ENCODE results near the gene GPR162. TPM values are rescaled to one million over a fixed set of nuclear protein-coding genes. Genes with fewer than 3 reads are reported as not detected.

GPR162 gene
- total and polyA plus RNA-seq, 7 donors = 1.2 to 16.1 (median 7.3) TPM

DNA sequence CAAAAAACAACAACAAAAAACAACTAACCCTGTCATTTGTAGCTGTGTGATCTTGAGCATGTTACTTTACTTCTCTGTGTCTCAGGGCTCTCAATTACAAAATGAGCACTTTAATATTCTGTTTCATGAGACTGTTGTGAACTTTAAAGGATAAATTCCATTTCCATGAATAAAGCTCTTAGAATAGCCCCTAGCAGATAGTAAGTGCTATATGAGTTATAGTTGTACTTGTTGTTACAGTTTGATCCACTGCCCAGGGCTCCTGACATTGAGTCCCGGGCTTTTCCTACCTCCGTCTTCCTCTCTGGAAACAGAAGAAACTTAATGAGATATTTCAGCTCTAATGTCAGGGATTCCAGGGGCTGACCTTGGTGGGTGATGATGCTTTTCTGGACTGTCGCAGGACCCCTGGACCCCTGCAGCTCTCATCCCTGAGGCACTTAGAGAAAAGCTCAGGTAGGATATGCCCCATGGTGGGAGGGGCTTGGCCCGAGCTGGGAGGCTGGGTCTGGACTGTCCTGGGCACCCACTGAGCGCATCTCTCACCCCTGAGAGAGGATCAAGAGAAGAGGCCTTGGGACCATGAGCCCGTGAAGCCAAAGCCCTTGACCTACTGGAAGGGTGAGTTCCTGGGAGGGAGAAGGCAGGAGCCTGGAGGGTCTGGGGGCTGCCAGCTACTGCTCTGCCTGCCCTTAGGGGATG lies 11.7 kb downstream of the GPR162 start:
- Histone ChIP-seq H3K27ac (peak overlapping the region in 1 of 4 donors; percentile 58), H3K27me3 (no peaks in the 10 kb centered on the region), H3K36me3 (peaks cover 0 to 56% (median 9%) of the 10 kb centered on the region in 4 donors), H3K9me3 (no peaks in the 10 kb centered on the region), H3K4me1 (peaks cover 3 to 28% (median 13%) of the 10 kb centered on the region in 4 donors), H3K4me3 (no peak overlapping the region)
- no peak for TF ChIP-seq POLR2A (IDR thresholded peaks at IDR 0.05)
- no peak for TF ChIP-seq EP300 (IDR thresholded peaks at IDR 0.05)
- TF ChIP-seq POLR2AphosphoS5 (IDR thresholded peaks at IDR 0.05) = no peak
- 83 to 87% methylated on average over 6 of the region's 6 CpGs for WGBS, 2 donors
- intact Hi-C loops (cut with DNase I) = no loop called here
- no peak for DNase-seq

DNA sequence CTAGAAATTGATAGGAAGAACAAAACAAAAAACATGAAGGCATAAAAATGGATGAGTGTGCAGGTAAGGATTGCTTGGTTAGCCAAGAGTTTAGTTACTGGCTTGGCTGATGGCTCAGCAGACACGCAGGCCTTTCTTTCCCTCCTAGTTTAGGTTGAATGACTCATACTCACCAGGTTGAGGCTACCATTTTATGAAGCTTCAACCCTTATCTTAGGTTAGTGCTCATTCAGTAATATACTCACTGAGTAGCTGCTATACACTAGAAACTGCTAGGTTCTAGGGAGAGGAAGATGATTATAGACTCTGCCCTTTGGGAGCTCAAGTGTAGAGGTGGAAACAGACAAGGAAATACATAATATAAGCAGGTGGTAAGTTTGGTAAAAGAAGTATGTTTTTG lies 12.6 kb downstream of the GPR162 start:
- WGBS, 2 donors = 69 to 78% methylated on average over 1 of the region's 1 CpG
- peaks cover 0 to 64% (median 9%) of the 10 kb centered on the region in 4 donors for H3K36me3 ChIP-seq

DNA sequence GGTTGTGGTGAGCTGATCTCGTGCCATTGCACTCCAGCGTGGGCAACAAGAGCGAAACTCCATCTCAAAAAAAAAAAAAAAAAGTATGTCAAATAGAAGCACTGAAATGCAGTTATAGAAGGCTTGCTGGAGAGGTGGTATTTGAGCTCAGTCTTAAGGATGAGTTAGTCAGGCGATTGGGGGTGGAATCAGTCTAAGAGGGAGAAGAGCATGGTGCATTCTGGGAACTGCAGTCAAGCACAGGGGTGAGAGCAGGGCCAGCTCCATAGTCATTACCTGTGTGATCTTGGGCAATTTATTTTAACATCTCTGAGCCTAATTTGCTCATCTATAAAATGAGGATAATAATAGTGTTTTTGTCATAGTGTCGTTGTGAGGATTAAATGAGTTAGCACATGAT lies 13.3 kb downstream of the GPR162 start:
- intact Hi-C loops (cut with DNase I) = no loop called here
- Histone ChIP-seq H3K27ac (no peak overlapping the region), H3K9me3 (no peaks in the 10 kb centered on the region), H3K36me3 (peaks cover 0 to 70% (median 9%) of the 10 kb centered on the region in 4 donors), H3K27me3 (no peaks in the 10 kb centered on the region), H3K4me3 (no peak overlapping the region), H3K4me1 (peaks cover 0 to 14% (median 5%) of the 10 kb centered on the region in 4 donors)
- 65 to 82% methylated on average over 5 of the region's 5 CpGs for WGBS, 2 donors
- no peak for DNase-seq
- TF ChIP-seq POLR2A (IDR thresholded peaks at IDR 0.05) = no peak
- no peak for TF ChIP-seq EP300 (IDR thresholded peaks at IDR 0.05)
- no peak for TF ChIP-seq POLR2AphosphoS5 (IDR thresholded peaks at IDR 0.05)
- TF ChIP-seq, protein P1, sequence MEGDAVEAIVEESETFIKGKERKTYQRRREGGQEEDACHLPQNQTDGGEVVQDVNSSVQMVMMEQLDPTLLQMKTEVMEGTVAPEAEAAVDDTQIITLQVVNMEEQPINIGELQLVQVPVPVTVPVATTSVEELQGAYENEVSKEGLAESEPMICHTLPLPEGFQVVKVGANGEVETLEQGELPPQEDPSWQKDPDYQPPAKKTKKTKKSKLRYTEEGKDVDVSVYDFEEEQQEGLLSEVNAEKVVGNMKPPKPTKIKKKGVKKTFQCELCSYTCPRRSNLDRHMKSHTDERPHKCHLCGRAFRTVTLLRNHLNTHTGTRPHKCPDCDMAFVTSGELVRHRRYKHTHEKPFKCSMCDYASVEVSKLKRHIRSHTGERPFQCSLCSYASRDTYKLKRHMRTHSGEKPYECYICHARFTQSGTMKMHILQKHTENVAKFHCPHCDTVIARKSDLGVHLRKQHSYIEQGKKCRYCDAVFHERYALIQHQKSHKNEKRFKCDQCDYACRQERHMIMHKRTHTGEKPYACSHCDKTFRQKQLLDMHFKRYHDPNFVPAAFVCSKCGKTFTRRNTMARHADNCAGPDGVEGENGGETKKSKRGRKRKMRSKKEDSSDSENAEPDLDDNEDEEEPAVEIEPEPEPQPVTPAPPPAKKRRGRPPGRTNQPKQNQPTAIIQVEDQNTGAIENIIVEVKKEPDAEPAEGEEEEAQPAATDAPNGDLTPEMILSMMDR (IDR thresholded peaks at IDR 0.05) = no peak

More for the DNA sequence above, 12.6 kb downstream of the GPR162 start:
- TF ChIP-seq, protein P1 (IDR thresholded peaks at IDR 0.05) = no peak
- TF ChIP-seq POLR2AphosphoS5 (IDR thresholded peaks at IDR 0.05) (no peak), EP300 (IDR thresholded peaks at IDR 0.05) (no peak), POLR2A (IDR thresholded peaks at IDR 0.05) (no peak)
- no peak for DNase-seq
- Histone ChIP-seq H3K4me3 (no peak overlapping the region), H3K9me3 (no peaks in the 10 kb centered on the region), H3K27ac (no peak overlapping the region), H3K4me1 (peaks cover 0 to 21% (median 11%) of the 10 kb centered on the region in 4 donors), H3K27me3 (no peaks in the 10 kb centered on the region)
- intact Hi-C loops (cut with DNase I) = no loop called here

DNA sequence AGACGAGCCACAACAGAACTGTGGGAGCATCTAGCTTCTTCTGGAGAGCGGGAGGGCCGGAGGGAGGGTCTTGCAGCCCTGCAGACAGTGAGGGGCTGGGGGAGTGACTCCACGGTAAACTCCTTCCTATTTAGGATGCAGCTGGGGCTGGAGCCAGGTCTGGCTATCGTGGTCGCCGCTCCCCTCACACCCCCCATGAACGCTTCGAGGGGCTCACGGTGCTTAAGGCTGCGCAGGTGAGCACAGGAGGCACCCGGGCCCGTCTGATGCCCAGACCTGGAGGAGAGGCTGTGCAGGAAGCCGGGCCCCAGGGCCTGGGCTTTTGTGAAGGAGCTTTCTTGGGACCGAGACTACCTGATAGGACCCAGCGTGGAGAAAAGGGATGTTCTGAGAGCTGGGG lies 15.2 kb downstream of the GPR162 start:
- peaks cover 0 to 8% (median 4%) of the 10 kb centered on the region in 4 donors for H3K4me1 ChIP-seq
- 88 to 95% methylated on average over 16 of the region's 16 CpGs for WGBS, 2 donors
- TF ChIP-seq, protein P1 (IDR thresholded peaks at IDR 0.05) = no peak
- TF ChIP-seq EP300 (IDR thresholded peaks at IDR 0.05) (no peak), POLR2A (IDR thresholded peaks at IDR 0.05) (no peak), POLR2AphosphoS5 (IDR thresholded peaks at IDR 0.05) (no peak)
- no peak overlapping the region for H3K4me3 ChIP-seq
- no peak overlapping the region for H3K27ac ChIP-seq
- no peaks in the 10 kb centered on the region for H3K27me3 ChIP-seq
- peaks cover 0 to 61% (median 3%) of the 10 kb centered on the region in 4 donors for H3K36me3 ChIP-seq
- H3K9me3 ChIP-seq = no peaks in the 10 kb centered on the region
- no peak for DNase-seq
- intact Hi-C loops (cut with DNase I) = no loop called here

DNA sequence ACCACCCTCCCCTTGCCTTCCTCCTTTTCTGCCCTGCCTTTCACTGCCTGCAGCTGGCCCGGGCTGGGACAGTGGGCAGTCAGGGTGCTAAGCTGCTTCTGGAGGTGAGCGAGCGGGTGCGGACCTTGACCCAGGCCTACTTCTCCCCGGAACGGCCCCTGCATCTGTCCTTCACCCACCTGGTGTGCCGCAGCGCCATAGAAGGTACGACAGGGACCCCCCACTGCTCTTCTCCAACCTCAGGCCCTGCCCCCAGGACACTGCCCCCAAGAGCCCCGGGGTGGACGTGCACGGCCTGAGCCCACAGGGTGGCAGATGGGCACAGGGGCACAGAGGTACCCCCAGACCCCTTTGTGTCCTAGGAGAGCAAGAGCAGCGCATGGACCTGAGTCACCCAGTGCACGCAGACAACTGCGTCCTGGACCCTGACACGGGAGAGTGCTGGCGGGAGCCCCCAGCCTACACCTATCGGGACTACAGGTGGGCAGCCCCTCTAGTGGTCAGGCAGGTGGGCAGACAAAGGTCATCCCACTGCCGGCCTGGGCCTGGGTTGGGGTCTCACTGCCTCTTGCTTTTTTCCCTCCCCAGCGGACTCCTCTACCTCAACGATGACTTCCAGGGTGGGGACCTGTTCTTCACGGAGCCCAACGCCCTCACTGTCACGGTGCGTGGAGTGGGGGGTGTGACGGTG lies 15.9 kb downstream of the GPR162 start:
- no peak overlapping the region for H3K27ac ChIP-seq
- peaks cover 0 to 8% (median 4%) of the 10 kb centered on the region in 4 donors for H3K4me1 ChIP-seq
- intact Hi-C loops (cut with DNase I) = no loop called here
- H3K4me3 ChIP-seq = no peak overlapping the region
- peaks cover 0 to 54% (median 2%) of the 10 kb centered on the region in 4 donors for H3K36me3 ChIP-seq
- no peak for TF ChIP-seq POLR2A (IDR thresholded peaks at IDR 0.05)
- TF ChIP-seq POLR2AphosphoS5 (IDR thresholded peaks at IDR 0.05) = no peak
- TF ChIP-seq EP300 (IDR thresholded peaks at IDR 0.05) = no peak
- TF ChIP-seq, protein P1 (IDR thresholded peaks at IDR 0.05) = no peak
- WGBS, 2 donors = 91 to 92% methylated on average over 26 of the region's 26 CpGs
- H3K27me3 ChIP-seq = no peaks in the 10 kb centered on the region
- no peak for DNase-seq
- H3K9me3 ChIP-seq = no peaks in the 10 kb centered on the region

Measured in sigmoid colon (tissue), 7 donors.